Activated T-helper 1 cell treated with anti-CD3 and anti-CD28 coated beads, Interleukin-12 subunit alpha, Interleukin-12 subunit beta, Interleukin-2, Interleukin-4 antibody, amounts not matched to agents 30 ng/mL and 10 ng/mL and 1 ng/mL, durations not matched to agents 14 hours and 24 hours and 36 hours (primary cell): ENCODE results near the gene HSD17B2. TPM values are rescaled to one million over a fixed set of nuclear protein-coding genes. Genes with fewer than 3 reads are reported as not detected.

Source experiments
- DNase-seq: peaks from one replicate; pipeline ENCODE4 v3.0.0; 2021; ENCODE audit warnings: low spot score
- H3K27ac Mint-ChIP-seq: one replicate; pipeline ENCODE4 v1.8.0; 2021; ENCODE audit warnings: mild to moderate bottlenecking, mixed read lengths
- H3K27me3 Mint-ChIP-seq: one replicate; pipeline ENCODE4 v1.8.0; 2022; ENCODE audit warnings: mild to moderate bottlenecking, moderate library complexity, mixed read lengths; ENCODE audit not compliant: insufficient read depth
- H3K36me3 Mint-ChIP-seq: one replicate; pipeline ENCODE4 v1.8.0; 2021; ENCODE audit warnings: low read depth, mixed read lengths
- H3K4me1 Mint-ChIP-seq: one replicate; pipeline ENCODE4 v1.8.0; 2021; ENCODE audit warnings: low read depth, mixed read lengths
- H3K4me3 Mint-ChIP-seq: one replicate; pipeline ENCODE4 v1.8.0; 2021; ENCODE audit warnings: mild to moderate bottlenecking, moderate library complexity, mixed read lengths
- H3K9me3 Mint-ChIP-seq: one replicate; pipeline ENCODE4 v1.8.0; 2021; ENCODE audit warnings: mixed read lengths
- intact Hi-C: fragments of 100-400 bp; cut with micrococcal nuclease; formaldehyde crosslinking; loops from one replicate; pipeline ENCODE4 v1.15.1; 2024
- total RNA-seq: library from RNA; stranded (reverse); gene quantifications from 2 replicates; pipeline ENCODE4 v1.2.3, GENCODE V29; 2022

HSD17B2 gene
- total RNA-seq, 1 donor from 2014 or later = not detected

DNA sequence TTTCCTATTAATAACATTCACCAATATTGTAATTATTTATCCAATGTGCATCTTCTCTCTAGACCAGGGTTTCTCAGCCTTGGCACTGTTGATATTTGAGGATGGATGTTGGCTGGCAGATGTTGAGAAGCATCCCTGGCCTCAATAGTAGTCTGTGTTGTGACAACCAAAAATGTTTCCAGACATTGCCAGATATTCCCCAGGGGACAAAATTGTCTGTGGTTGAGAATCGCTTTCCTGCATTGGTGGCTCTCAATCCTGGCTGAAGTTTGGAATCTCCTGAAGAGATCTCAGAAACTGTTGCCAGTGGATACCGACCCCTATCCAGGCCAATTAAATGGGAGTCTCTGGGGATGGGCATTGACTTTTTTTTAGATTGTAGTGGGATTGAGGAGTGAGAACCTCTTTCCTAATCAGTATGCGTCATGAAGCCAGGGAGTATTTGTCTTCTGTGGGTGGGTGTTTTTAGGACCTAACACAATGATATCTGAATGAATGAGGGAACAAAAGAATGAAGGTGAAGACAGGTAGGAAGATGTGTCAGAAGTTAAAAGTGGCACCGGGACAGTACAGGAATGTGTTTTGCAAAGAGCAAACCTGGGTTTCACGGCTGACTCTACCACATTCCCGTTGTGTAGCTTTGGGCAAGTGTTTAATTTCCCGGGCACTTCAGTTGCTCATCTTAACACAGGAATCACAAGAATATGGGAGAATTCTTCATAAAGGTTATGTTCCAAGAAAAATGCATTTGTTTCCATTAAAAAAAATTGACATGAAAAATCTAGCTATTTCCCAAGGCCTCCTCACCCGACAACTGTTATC is 24.3 kb downstream of the HSD17B2 start:
- no peaks in the 10 kb centered on the region for H3K4me1 Mint-ChIP-seq
- intact Hi-C loops = no loop called here
- no peaks in the 10 kb centered on the region for H3K36me3 Mint-ChIP-seq
- H3K9me3 Mint-ChIP-seq = no peaks in the 10 kb centered on the region
- no peak overlapping the region for H3K27ac Mint-ChIP-seq
- no peak overlapping the region for H3K4me3 Mint-ChIP-seq
- peaks cover 5% of the 10 kb centered on the region for H3K27me3 Mint-ChIP-seq
- no peak for DNase-seq

DNA sequence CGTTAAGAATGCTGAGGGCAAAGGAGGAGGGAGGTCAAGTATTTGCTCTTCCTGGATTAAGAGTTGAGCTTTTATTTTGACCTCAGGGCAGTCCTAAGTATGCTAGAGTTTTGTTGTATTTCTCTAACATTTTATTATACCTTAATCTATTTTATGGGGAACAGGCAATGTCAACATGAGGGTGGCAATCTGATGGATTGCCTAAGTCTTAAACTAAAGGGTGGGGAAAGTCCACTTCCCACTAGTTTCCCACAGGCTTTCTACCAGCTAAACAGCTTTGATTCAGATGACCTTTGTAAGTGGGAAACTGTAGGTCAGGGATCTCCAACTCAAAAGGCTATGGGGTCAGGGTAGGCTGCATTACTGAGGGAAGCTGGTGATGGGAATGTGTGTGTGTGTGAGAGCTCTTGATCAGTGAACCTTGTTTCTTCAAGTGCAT is 24.9 kb downstream of the HSD17B2 start:
- Mint-ChIP-seq H3K27ac (no peak overlapping the region), H3K4me3 (no peak overlapping the region), H3K4me1 (no peaks in the 10 kb centered on the region), H3K9me3 (no peaks in the 10 kb centered on the region), H3K27me3 (peaks cover 5% of the 10 kb centered on the region), H3K36me3 (no peaks in the 10 kb centered on the region)
- DNase-seq = no peak
- intact Hi-C loops = no loop called here

DNA sequence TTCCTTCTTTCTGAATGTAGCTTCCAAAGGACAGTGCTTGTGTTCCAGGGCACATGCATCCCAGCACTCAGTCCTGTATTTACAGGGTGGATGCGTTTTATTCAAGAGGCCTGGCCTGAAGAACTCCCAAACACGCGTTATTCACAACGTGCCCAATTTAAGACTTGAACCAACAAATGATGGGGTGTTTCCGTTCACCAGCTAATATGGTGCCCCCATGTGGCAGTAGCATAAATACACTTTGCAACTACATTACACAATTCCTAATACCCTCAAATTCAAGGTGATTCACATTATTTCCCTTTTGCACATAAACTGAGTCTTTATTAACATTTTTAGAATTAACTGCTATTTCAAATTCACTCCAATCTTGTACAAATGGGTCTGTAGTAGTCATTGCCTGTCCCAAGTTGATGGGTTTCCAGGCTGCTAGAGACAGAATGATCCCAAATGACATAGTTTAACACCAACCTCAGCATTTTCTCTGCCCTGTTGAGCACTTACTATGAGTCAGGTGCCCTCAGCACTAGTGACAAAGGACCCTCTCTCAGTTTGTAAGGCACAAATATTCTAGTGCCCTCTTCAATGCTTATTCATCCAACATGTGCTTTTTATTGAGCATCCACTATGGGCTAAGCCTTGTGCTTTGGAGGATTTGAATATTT is 26.9 kb downstream of the HSD17B2 start:
- H3K27me3 Mint-ChIP-seq = peaks cover 2% of the 10 kb centered on the region
- intact Hi-C loops = no loop called here
- no peak for DNase-seq

DNA sequence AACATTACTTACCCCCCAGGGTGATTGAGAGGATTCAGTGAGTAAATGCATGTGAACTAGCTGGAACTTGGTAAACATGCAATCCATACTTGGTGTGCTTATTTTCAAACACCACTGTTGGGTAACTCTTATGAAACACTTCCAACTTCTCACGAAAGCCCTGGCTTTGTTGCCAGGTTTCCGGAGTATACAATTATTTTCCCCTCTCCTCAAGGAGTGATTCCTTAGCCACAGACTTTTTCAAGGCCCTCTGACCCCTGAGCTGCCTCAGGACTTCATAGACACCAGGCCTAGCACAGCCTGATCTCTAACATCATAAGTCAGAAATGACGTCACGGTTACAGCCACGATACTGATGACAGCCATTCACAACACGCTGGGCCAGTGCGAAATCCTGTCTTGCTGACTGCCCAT is 27.6 kb downstream of the HSD17B2 start:
- no peaks in the 10 kb centered on the region for H3K36me3 Mint-ChIP-seq

More for the DNA sequence above, 26.9 kb downstream of the HSD17B2 start:
- Mint-ChIP-seq H3K27ac (no peak overlapping the region), H3K9me3 (no peaks in the 10 kb centered on the region), H3K36me3 (no peaks in the 10 kb centered on the region), H3K4me3 (no peak overlapping the region), H3K4me1 (no peaks in the 10 kb centered on the region)

DNA sequence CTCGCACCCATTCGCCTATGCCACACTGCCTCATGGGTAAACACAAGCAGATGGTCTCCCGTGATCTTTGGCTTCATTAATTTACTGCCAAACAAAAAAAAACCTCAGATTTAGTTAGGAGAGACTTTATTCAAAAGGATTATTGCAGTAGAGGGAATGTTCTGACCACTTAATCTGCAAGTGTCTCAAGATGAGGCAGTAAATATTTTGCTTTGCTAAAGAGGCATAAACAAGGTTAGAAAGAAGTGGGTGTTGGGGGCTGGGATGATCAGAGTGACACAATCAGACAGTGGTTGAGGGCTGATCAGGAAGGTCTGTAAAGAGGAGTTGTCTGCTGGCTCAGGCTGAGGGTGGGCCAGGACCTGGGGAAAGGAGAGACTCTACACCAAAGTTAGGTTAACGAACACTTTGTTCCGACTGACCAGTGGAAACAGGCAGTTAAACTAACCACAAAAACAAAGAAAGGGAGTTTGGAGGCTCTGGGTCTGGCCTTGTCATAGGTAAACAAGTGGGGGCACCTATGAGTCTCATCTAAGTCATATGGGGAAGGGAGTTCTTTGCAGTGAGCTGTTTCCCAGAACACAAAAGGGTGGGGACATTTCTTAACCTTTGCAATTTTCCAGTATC is 28.5 kb downstream of the HSD17B2 start:
- no peaks in the 10 kb centered on the region for H3K36me3 Mint-ChIP-seq
- no peaks in the 10 kb centered on the region for H3K9me3 Mint-ChIP-seq
- no peak overlapping the region for H3K4me3 Mint-ChIP-seq
- H3K27me3 Mint-ChIP-seq = peaks cover 2% of the 10 kb centered on the region
- DNase-seq = no peak
- intact Hi-C loops = no loop called here
- no peak overlapping the region for H3K27ac Mint-ChIP-seq
- H3K4me1 Mint-ChIP-seq = no peaks in the 10 kb centered on the region

More for the DNA sequence above, 27.6 kb downstream of the HSD17B2 start:
- Mint-ChIP-seq H3K9me3 (no peaks in the 10 kb centered on the region), H3K27ac (no peak overlapping the region), H3K4me3 (no peak overlapping the region), H3K27me3 (peaks cover 2% of the 10 kb centered on the region), H3K4me1 (no peaks in the 10 kb centered on the region)
- intact Hi-C loops = no loop called here
- DNase-seq = no peak

DNA sequence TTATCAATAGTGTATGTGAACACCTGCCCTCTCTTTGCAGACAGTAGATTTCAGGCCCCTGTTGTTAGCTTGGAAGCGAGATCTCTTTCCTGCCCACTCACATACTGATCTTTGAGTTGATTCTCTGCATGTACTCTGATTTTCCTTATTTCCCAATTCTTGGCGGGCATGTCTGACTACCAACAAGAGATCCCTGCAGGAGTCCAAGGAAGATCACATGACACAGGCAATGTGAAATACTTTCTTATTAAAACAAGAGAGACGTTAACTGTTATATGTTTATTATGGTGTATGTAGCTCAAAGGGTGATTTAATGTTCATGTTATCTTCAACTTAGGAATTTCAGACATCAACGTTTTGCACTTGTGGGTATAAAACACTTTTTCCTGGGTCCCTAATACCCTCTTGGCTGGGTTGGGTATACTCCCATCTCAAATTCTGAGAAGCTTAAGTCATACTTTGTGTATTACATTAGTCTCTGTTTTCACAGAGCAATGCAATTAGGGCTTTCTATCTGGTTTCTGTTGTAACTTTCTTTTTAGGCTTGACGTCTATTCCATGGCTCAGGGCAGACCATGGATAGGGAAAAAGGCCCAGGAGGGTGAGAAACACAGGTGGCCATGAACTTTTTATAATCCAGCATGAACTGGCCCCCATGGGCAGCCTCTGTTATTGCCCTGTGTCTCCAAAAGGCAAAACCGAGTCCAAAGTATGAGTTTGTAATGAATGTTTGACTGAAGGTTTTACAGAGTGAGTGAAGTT is 32.2 kb downstream of the HSD17B2 start:
- peaks cover 6% of the 10 kb centered on the region for H3K4me1 Mint-ChIP-seq
- H3K4me3 Mint-ChIP-seq = no peak overlapping the region
- no peaks in the 10 kb centered on the region for H3K27me3 Mint-ChIP-seq
- DNase-seq = no peak
- H3K36me3 Mint-ChIP-seq = no peaks in the 10 kb centered on the region
- no peak overlapping the region for H3K27ac Mint-ChIP-seq
- intact Hi-C loops = no loop called here
- no peaks in the 10 kb centered on the region for H3K9me3 Mint-ChIP-seq

DNA sequence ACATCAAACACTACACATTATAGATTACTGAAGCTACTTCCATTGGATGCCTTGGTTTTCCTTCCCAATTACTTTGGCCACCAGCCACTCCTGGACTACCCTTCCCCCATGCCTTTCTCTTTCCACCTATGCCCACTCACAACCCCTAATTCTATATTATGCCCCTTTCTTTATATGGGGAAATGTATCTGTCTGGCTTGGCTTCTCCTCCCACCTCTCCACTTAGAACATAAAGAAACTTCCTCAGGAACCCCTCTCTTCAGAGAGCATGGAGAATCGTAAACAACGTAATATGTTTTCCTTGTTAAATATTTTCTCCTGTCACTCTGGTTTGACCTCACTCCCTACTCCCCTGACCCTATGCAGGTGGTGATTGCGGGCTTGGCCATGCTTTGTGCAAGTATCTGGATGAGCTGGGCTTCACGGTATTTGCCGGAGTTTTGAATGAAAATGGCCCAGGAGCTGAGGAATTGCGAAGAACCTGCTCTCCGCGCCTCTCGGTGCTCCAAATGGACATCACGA is 32.8 kb downstream of the HSD17B2 start:
- no peak for DNase-seq
- H3K4me3 Mint-ChIP-seq = no peak overlapping the region
- H3K27ac Mint-ChIP-seq = no peak overlapping the region
- no peaks in the 10 kb centered on the region for H3K9me3 Mint-ChIP-seq
- H3K27me3 Mint-ChIP-seq = no peaks in the 10 kb centered on the region
- intact Hi-C loops = no loop called here
- peaks cover 6% of the 10 kb centered on the region for H3K4me1 Mint-ChIP-seq
- no peaks in the 10 kb centered on the region for H3K36me3 Mint-ChIP-seq

DNA sequence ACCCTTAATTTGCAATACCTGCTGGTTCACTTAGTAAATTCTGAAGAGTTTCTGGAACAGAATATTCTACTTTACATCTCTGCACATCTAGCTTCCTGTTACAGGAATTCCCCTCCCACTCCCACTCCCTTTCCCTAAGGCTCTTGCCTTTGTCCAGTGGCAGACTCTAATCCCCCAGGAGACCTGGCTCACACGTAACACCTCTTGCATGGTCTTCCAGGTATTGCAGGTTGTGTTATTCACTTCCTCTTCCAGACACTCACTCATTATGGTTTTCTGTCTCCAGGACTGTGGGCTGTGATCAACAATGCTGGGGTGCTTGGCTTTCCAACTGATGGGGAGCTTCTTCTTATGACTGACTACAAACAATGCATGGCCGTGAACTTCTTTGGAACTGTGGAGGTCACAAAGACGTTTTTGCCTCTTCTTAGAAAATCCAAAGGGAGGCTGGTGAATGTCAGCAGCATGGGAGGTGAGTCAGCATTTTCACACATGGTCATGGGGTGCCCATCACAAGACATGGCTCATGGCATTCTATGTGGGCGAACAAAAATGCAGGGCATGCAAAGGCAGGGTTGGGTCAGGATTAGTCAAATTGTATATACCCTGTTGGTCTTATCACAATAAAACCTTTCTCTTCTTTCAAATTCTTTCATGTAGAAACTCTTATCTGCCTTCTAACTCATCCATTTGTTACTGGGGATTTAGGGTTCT is 35.8 kb downstream of the HSD17B2 start:
- H3K9me3 Mint-ChIP-seq = peaks cover 4% of the 10 kb centered on the region
- H3K36me3 Mint-ChIP-seq = no peaks in the 10 kb centered on the region
- intact Hi-C loops = no loop called here

DNA sequence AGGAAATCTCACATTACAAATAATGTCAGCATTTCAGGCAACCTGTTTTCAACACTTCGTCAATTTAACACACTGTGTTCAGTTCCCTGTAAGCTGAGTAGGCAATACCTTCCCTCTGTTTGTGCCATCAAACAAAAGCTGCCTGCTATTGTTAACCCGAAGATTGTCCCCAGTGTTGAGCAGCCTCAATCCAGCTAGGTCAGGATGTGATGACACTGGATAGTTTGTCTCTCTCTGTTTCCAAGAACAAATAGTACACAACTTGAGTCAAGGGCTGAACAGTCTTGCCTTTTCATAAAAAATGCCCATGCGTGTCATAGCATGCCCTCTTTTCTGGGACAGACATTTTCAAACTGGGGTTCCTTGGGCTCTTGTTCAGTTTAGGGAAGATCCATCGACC is 36.4 kb downstream of the HSD17B2 start:
- intact Hi-C loops = no loop called here
- DNase-seq = no peak
- Mint-ChIP-seq H3K27me3 (peaks cover 2% of the 10 kb centered on the region), H3K36me3 (no peaks in the 10 kb centered on the region), H3K9me3 (peaks cover 4% of the 10 kb centered on the region), H3K4me1 (peaks cover 18% of the 10 kb centered on the region), H3K4me3 (no peak overlapping the region), H3K27ac (no peak overlapping the region)

More for the DNA sequence above, 35.8 kb downstream of the HSD17B2 start:
- Mint-ChIP-seq H3K27ac (no peak overlapping the region), H3K27me3 (no peaks in the 10 kb centered on the region), H3K4me1 (peaks cover 18% of the 10 kb centered on the region), H3K4me3 (no peak overlapping the region)
- DNase-seq = no peak

DNA sequence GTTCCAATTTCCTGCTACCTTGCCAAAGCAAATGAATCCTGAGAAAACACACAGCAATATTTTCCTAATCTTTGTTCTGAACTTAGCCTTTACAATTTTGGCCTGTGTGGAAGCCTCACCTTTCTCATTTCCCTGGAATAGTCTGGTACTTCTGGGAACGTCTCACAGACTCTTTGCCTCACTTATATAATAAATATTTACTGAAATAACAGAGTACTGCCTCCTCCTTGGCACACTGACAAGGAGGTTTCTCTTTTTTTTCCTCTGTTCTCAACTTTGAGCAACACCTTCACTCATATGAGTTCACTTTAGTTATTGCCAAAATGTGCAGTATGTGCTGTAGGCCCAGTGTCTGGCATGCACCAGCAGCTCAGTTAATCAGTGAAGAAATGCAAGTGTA is 37.3 kb downstream of the HSD17B2 start:
- intact Hi-C loops = no loop called here
- Mint-ChIP-seq H3K27me3 (peaks cover 8% of the 10 kb centered on the region), H3K27ac (no peak overlapping the region), H3K4me3 (no peak overlapping the region), H3K9me3 (peaks cover 4% of the 10 kb centered on the region), H3K4me1 (peaks cover 18% of the 10 kb centered on the region), H3K36me3 (no peaks in the 10 kb centered on the region)
- no peak for DNase-seq

DNA sequence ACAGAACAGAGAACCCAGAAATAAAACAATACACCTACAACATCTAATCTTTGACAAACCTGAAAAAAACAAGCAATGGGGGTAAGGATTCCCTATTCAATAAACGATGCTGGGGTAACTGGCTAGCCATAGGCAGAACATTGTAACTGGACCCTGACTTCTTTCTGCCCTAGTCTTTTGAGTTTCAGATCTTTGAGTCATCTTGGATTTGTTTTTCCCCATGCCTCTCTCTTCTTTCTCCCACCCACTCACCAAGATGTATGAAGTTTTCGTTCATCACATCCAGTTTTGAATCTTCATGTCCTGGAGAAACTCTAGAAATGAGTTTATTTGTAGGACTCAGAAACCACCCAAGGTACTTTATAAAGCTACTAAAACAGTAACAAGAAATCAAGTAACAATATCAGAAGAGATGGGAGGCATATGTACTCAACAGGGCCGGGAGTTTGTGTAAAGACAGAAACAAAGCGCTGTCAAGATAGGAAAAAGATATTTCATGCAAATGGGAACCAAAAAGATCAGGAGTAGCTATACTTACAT is 39.0 kb downstream of the HSD17B2 start:
- H3K27ac Mint-ChIP-seq = no peak overlapping the region
- peaks cover 14% of the 10 kb centered on the region for H3K9me3 Mint-ChIP-seq
- intact Hi-C loops = loop anchor here (1.0 to 2.0 kb wide), 2 partner anchors 8 to 119 kb away; no protein-coding TSS in a partner anchor
- no peak overlapping the region for H3K4me3 Mint-ChIP-seq
- H3K4me1 Mint-ChIP-seq = peaks cover 18% of the 10 kb centered on the region
- H3K36me3 Mint-ChIP-seq = no peaks in the 10 kb centered on the region
- peaks cover 18% of the 10 kb centered on the region for H3K27me3 Mint-ChIP-seq
- no peak for DNase-seq

DNA sequence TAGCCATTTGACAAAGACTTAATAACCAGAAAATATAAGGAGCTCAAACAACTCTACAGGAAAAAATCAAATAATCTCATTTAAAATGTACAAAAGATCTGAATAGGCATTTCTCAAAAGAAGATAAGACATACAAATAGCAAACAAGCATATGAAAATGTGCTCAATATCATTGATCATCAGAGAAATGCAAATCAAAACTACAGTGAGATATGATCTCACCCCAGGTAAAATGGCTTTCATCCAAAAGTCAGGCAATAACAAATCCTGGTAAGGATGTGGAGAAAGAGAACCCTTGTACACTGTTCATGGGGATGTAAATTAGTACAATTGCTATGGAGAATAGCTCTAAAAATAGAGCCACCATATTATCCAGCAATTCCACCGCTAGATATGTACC is 43.1 kb downstream of the HSD17B2 start:
- peaks cover 1% of the 10 kb centered on the region for H3K36me3 Mint-ChIP-seq
- no peak for DNase-seq
- H3K27me3 Mint-ChIP-seq = peaks cover 25% of the 10 kb centered on the region
- no peak overlapping the region for H3K4me3 Mint-ChIP-seq
- H3K27ac Mint-ChIP-seq = no peak overlapping the region
- H3K4me1 Mint-ChIP-seq = peaks cover 20% of the 10 kb centered on the region
- intact Hi-C loops = no loop called here
- H3K9me3 Mint-ChIP-seq = peaks cover 14% of the 10 kb centered on the region
